ENCODE data around the gene HOXA9.

Gene HOXA9

GRCh38 chr7:27174874-27175625, 9.7 kb upstream of the HOXA9 start:
- in situ Hi-C loops (cut with HindIII; ENCODE audit: low sequenced_read_pairs): loop anchor here (25.0 kb wide), 1 partner anchor 1013 kb away; the partner anchor contains the start of gene NFE2L3
- no peak for TF ChIP-seq CTCF (IDR thresholded peaks at IDR 0.05; ENCODE audit: low read depth, low read length, missing control alignments)
- no peak for DNase-seq (ENCODE audit: low read depth)
- no peak overlapping the region for H3K4me3 ChIP-seq (ENCODE audit: low read depth, low read length)

- no peak within 1 kb of the TSS for H3K4me3 ChIP-seq (ENCODE audit: low read depth, low read length)
- no peak for TF ChIP-seq CTCF (IDR thresholded peaks at IDR 0.05; ENCODE audit: low read depth, low read length, missing control alignments)
- in situ Hi-C loops (cut with HindIII; ENCODE audit: low sequenced_read_pairs): loop anchor here (25.0 kb wide), 1 partner anchor 1012 kb away; the partner anchor contains the start of gene NFE2L3
- no peak for DNase-seq (ENCODE audit: low read depth)
Measured at GRCh38 chr7:27173956-27174873, 8.9 kb upstream of the HOXA9 start, which contains the start of gene HOXA10. HOXA10 (minus strand) TSS chr7:27174320; CDS start chr7:27174306, 14 bp downstream.

- no peak for DNase-seq (ENCODE audit: low read depth)
- in situ Hi-C loops (cut with HindIII; ENCODE audit: low sequenced_read_pairs): loop anchor here (25.0 kb wide), 1 partner anchor 1011 kb away; the partner anchor contains the start of gene NFE2L3
- TF ChIP-seq CTCF (IDR thresholded peaks at IDR 0.05; ENCODE audit: low read depth, low read length, missing control alignments): no peak
- no peak overlapping the region for H3K4me3 ChIP-seq (ENCODE audit: low read depth, low read length)
Measured at GRCh38 chr7:27173511-27173955, 8.2 kb upstream of the HOXA9 start.

GRCh38 chr7:27172823-27173510, 7.6 kb upstream of the HOXA9 start:
- in situ Hi-C loops (cut with HindIII; ENCODE audit: low sequenced_read_pairs): loop anchor here (25.0 kb wide), 1 partner anchor 1011 kb away; the partner anchor contains the start of gene NFE2L3
- H3K4me3 ChIP-seq (ENCODE audit: low read depth, low read length): no peak overlapping the region
- no peak for DNase-seq (ENCODE audit: low read depth)
- TF ChIP-seq CTCF (IDR thresholded peaks at IDR 0.05; ENCODE audit: low read depth, low read length, missing control alignments): no peak

- no peak overlapping the region for H3K4me3 ChIP-seq (ENCODE audit: low read depth, low read length)
- DNase-seq (ENCODE audit: low read depth): no peak
- TF ChIP-seq CTCF (IDR thresholded peaks at IDR 0.05; ENCODE audit: low read depth, low read length, missing control alignments): no peak
- in situ Hi-C loops (cut with HindIII; ENCODE audit: low sequenced_read_pairs): loop anchor here (25.0 kb wide), 1 partner anchor 1010 kb away; the partner anchor contains the start of gene NFE2L3
Measured at GRCh38 chr7:27172315-27172774, 7.0 kb upstream of the HOXA9 start.
